Sigmoid colon (tissue), 7 donors: ENCODE results near the gene TAF10. TPM values are rescaled to one million over a fixed set of nuclear protein-coding genes. Genes with fewer than 3 reads are reported as not detected.

Source experiments
- DNase-seq: peaks from one replicate; pipeline ENCODE4 v3.0.0-alpha.2; 2019
- H3K27ac ChIP-seq, 4 donors: fragments of 200-600 bp; sonication (generic); one replicate each; pipeline ENCODE4 v1.5.1; 2016 to 2019; ENCODE audit warnings: mild to moderate bottlenecking in 1 of 4
- H3K27me3 ChIP-seq, 3 donors: fragments of 200-600 bp; sonication (generic); one replicate each; pipeline ENCODE4 v1.5.1; 2019; ENCODE audit warnings: mild to moderate bottlenecking in 1 of 3
- H3K36me3 ChIP-seq, 4 donors: fragments of 200-600 bp; sonication (generic); one replicate each; pipeline ENCODE4 v1.5.1; 2016 to 2019
- H3K4me1 ChIP-seq, 4 donors: fragments of 200-600 bp; sonication (generic); one replicate each; pipeline ENCODE4 v1.5.1; 2017 to 2019
- H3K4me3 ChIP-seq, 4 donors: fragments of 200-600 bp; sonication (generic); one replicate each; pipeline ENCODE4 v1.5.1; 2017 to 2019; ENCODE audit warnings: mild to moderate bottlenecking in 2 of 4, moderate library complexity in 1 of 4
- H3K9me3 ChIP-seq, 4 donors: fragments of 200-600 bp in 3 of 4; sonication (generic) in 3 of 4; one replicate each; pipeline versions ENCODE4 v1.5.1 to v1.6.1; 2013 to 2019
- CTCF ChIP-seq, 4 experiments: fragments of 450-650 bp in 3 of 4; fragments of 200-600 bp in 1 of 4; IDR thresholded peaks; one replicate each; pipeline ENCODE4 v1.5.1; 2016 to 2019; ENCODE audit warnings: antibody characterized with exemption in 4 of 4, mild to moderate bottlenecking in 3 of 4, moderate library complexity in 2 of 4
- EP300 ChIP-seq, 4 donors: sonication (generic); formaldehyde crosslinking; IDR thresholded peaks; one replicate each; pipeline ENCODE4 v1.6.1; 2017; ENCODE audit warnings: antibody characterized with exemption in 4 of 4
- POLR2A ChIP-seq, 2 donors: fragments of 450-650 bp; IDR thresholded peaks; one replicate each; pipeline ENCODE4 v1.6.1; 2016; ENCODE audit warnings: antibody characterized with exemption in 2 of 2, mild to moderate bottlenecking in 2 of 2, moderate library complexity in 2 of 2
- POLR2AphosphoS5 ChIP-seq, 4 donors: sonication (generic); formaldehyde crosslinking; IDR thresholded peaks; one replicate each; pipeline ENCODE4 v1.6.1; 2017; ENCODE audit warnings: antibody characterized with exemption in 4 of 4
- WGBS, 2 donors: extraction: QIAGEN DNeasy Blood & Tissue Kit; methylation state at CpG; one replicate each; pipeline ENCODE4 v1.1.7; 2013; 5-methylcytosine and 5-hydroxymethylcytosine counted together
- intact Hi-C: fragments of 100-400 bp; cut with DNase I; formaldehyde crosslinking; loops from one replicate; pipeline ENCODE4 v1.15.1; 2023
- polyA plus RNA-seq, 3 donors: library from polyadenylated mRNA; stranded (reverse); fragments of 200-250 nt; gene quantifications; one replicate each; pipeline ENCODE4 v1.2.3, GENCODE V29; 2013
- total RNA-seq, 4 donors: library from RNA; depleted of rRNA; stranded (reverse); fragments of >200 nt; gene quantifications; one replicate each; pipeline ENCODE4 v1.1.0, GENCODE V29; 2016
- donor health status: healthy with polysubstance abuse.
- donor health status: Bipolar disorder and iron deficiency.
- donor health status: healthy.

Gene TAF10
- total and polyA plus RNA-seq, 7 donors: 33.2 to 148 (median 60.0) TPM

- H3K4me3 ChIP-seq: no peak overlapping the region
- no peak for DNase-seq
- intact Hi-C loops: no loop called here
- no peaks in the 10 kb centered on the region for H3K27me3 ChIP-seq
- H3K9me3 ChIP-seq: no peaks in the 10 kb centered on the region
- H3K4me1 ChIP-seq: peaks cover 0 to 69% (median 56%) of the 10 kb centered on the region in 4 donors
- H3K36me3 ChIP-seq: peaks cover 0 to 7% (median 2%) of the 10 kb centered on the region in 4 donors
- TF ChIP-seq POLR2AphosphoS5 (IDR thresholded peaks at IDR 0.05) (no peak), CTCF (IDR thresholded peaks at IDR 0.05) (no peak), POLR2A (IDR thresholded peaks at IDR 0.05) (no peak), EP300 (IDR thresholded peaks at IDR 0.05) (no peak)
- peak overlapping the region in 1 of 4 donors; percentile 73 for H3K27ac ChIP-seq
These were observed 38.1 kb upstream of the TAF10 start for GRCh38 chr11:6650104-6650503.

GRCh38 chr11:6648501-6648900, 36.5 kb upstream of the TAF10 start:
- no peak overlapping the region for H3K4me3 ChIP-seq
- intact Hi-C loops: no loop called here
- TF ChIP-seq EP300 (IDR thresholded peaks at IDR 0.05): no peak
- TF ChIP-seq POLR2A (IDR thresholded peaks at IDR 0.05): no peak
- TF ChIP-seq CTCF (IDR thresholded peaks at IDR 0.05): no peak
- no peak for TF ChIP-seq POLR2AphosphoS5 (IDR thresholded peaks at IDR 0.05)
- H3K4me1 ChIP-seq: peaks cover 0 to 53% (median 45%) of the 10 kb centered on the region in 4 donors
- WGBS, 2 donors: 62 to 67% methylated on average over 1 of the region's 1 CpG
- peak overlapping the region in 3 of 4 donors; percentile 70 to 73 (median 73) for H3K27ac ChIP-seq
- peak; percentile 61 for DNase-seq
- peaks cover 0 to 10% (median 5%) of the 10 kb centered on the region in 4 donors for H3K36me3 ChIP-seq
- no peaks in the 10 kb centered on the region for H3K27me3 ChIP-seq
- no peaks in the 10 kb centered on the region for H3K9me3 ChIP-seq

GRCh38 chr11:6647836-6648235, 35.8 kb upstream of the TAF10 start:
- intact Hi-C loops: no loop called here
- Histone ChIP-seq H3K27me3 (no peaks in the 10 kb centered on the region), H3K9me3 (no peaks in the 10 kb centered on the region), H3K36me3 (peaks cover 0 to 10% (median 5%) of the 10 kb centered on the region in 4 donors), H3K4me3 (no peak overlapping the region), H3K27ac (peak overlapping the region; percentile 70 to 73 (median 72)), H3K4me1 (peaks cover 0 to 47% (median 43%) of the 10 kb centered on the region in 4 donors)
- DNase-seq: peak; percentile 54
- WGBS, 2 donors: 95% methylated on average over 2 of the region's 2 CpGs
- TF ChIP-seq CTCF (IDR thresholded peaks at IDR 0.05) (no peak), EP300 (IDR thresholded peaks at IDR 0.05) (no peak), POLR2A (IDR thresholded peaks at IDR 0.05) (no peak), POLR2AphosphoS5 (IDR thresholded peaks at IDR 0.05) (no peak)

- WGBS, 2 donors: 34 to 54% methylated on average over 9 of the region's 9 CpGs
- Histone ChIP-seq H3K27ac (peak overlapping the region; percentile 70 to 73 (median 72)), H3K9me3 (no peaks in the 10 kb centered on the region), H3K4me3 (no peak overlapping the region), H3K36me3 (peaks cover 0 to 10% (median 5%) of the 10 kb centered on the region in 4 donors), H3K27me3 (no peaks in the 10 kb centered on the region), H3K4me1 (peaks cover 0 to 46% (median 40%) of the 10 kb centered on the region in 4 donors)
- DNase-seq: peak; percentile 71
- TF ChIP-seq POLR2AphosphoS5 (IDR thresholded peaks at IDR 0.05) (no peak), CTCF (IDR thresholded peaks at IDR 0.05) (no peak), POLR2A (IDR thresholded peaks at IDR 0.05) (no peak), EP300 (IDR thresholded peaks at IDR 0.05) (no peak)
- intact Hi-C loops: no loop called here
These were observed 35.1 kb upstream of the TAF10 start for GRCh38 chr11:6646918-6647679.
